ENCODE data around the gene CXCR6.

Gene CXCR6

DNA sequence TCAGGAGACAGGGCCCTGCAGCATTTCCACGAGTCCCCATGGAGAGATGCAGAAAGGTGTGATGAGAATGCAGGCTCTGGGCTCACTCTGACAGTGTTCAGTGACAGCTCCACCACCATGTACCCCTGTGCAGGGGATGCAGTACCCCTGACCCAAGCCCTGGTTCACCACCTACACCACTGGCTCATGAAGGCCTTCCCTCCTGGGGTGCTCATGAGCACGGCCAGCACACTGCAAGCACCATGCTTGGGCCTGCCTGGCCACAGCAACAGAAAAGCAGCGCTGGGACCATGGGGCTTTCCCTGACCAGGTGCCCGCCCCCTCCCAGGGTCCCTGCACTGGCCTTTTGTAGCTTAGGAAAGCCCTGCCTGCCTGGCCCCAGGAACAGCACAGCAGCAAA is 6.2 kb downstream of the CXCR6 start:
- DNase-seq = no peak

DNA sequence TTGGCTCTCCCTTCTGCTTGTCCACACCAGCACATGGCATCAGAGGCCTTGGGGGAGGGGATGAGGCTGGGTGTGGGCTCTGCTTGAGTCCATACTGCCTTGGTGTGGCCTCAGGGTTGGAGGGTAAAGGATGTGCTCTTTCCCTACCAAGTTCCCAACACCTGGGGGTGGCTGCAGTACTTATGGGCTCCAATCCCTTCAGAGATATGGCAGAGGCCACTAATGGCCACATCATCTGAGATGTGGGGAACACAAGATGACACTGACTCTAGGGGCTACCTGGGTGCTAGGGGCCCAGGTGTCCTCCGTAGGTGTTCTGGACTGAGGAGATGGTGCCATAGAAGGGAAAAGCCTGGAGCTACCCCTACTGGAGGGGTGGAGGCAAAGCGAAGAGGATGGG is 6.9 kb downstream of the CXCR6 start:
- DNase-seq = no peak

DNA sequence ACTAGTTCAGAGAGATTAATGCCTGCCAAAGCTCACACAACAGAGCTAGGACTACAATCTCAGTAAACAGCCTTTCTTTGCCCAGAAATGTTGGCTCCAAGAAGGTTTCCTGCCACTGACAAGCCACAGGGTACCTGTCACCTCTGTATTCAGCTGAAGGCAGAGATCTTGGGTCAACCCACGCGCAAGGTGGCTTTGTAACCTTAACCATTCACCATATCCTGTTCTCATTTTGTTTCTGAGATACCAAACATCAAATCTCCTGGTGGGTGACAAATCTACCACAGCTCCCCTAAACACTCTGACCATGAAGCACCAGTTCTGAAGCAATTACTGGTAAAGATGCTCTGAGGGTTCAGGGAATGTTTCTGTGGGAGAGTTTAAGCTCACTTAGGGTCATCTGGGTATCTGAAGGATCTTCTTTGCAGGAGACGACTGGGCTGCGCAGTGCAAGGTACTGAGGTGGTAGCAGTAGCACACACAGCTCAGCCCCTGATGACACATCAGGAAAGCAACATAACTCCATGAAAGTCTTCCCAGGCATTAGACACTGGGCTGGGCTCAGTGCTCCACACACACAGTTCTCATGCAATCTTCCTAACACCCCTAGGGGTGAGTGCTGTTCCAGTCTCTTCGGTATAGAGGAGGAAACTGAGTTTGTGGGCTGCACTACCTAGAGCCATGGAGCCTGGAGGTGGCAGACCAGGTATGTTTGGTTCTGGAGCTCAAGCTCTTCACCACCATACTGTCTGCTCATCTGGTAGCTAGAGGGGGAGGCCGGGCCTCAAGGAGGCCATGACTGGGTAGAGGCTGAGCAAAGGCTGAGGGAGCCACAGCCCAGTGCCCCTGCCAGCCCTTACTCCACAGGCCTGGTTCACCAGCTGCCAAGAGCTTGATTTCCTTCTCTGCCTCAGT is 7.7 kb downstream of the CXCR6 start:
- no peak for DNase-seq

DNA sequence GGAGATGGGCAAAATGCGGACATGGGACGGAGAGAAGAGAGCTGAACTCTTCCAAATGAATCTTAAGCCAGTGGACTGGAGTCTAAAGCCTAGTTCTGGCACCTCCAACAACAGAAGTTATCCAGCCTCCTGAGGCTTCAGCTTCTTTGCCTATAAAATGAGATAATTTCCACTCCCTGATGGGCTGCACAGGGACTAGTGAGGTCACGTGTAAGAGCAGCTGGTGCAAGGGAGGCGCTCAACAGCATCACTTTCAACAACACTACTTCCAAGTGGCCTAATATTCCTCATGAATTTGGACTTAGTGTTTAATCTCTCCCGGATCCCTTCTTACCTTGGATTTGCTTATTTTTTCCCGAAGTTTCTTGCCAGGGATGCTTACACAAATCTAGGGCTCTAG is 8.7 kb downstream of the CXCR6 start:
- DNase-seq = no peak

- DNase-seq = no peak
Measured at GRCh38 chr3:45952456-45952855, 9.2 kb downstream of the CXCR6 start.

GRCh38 chr3:45953536-45953935 is 10.3 kb downstream of the CXCR6 start:
- no peak for DNase-seq

DNA sequence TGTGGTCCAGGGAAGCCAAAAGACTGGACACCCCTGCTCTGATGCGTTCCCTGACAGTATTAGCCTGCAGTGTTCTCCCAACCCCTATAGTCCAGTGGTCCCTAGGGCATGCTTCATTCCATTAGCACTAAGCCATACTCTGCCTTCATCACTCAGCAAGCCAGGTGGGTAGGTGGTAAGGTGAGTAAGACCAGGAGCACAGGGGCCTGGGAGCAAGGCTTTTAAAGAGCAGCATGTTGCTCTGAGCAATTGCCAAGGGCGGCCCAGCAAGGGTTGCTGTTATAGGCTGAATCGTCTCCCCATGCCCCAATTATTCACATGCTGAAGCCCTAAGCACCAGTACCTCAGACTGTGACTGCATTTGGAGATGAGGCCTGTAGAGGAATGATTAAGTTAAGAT is 11.0 kb downstream of the CXCR6 start:
- no peak for DNase-seq

- no peak for DNase-seq
Measured at GRCh38 chr3:45955017-45955647, 11.9 kb downstream of the CXCR6 start.

DNA sequence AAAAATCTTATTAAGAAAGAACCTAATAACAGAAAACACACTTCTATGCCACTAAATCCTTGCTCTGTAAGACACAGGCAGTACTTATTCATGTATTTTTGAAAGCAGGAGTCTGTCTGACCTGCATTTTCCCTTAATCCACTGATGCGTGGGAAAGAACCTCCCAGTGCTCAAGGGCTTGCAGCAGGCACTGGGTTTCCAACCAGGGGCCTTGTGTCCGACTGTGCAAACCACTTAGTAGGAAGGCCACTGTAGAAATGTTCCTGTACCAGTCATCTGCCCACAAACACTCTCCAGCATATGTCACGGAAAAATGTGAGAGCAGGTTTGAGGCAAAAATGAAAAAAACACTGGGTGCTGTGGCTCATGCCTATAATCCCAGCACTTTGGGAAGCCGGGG is 12.4 kb downstream of the CXCR6 start:
- no peak for DNase-seq

GRCh38 chr3:45957586-45957985 is 14.3 kb downstream of the CXCR6 start:
- DNase-seq = no peak

- DNase-seq = no peak
Measured at GRCh38 chr3:45958321-45958791, 15.1 kb downstream of the CXCR6 start.

- DNase-seq = no peak
Measured at GRCh38 chr3:45959201-45959600, 15.9 kb downstream of the CXCR6 start.

DNA sequence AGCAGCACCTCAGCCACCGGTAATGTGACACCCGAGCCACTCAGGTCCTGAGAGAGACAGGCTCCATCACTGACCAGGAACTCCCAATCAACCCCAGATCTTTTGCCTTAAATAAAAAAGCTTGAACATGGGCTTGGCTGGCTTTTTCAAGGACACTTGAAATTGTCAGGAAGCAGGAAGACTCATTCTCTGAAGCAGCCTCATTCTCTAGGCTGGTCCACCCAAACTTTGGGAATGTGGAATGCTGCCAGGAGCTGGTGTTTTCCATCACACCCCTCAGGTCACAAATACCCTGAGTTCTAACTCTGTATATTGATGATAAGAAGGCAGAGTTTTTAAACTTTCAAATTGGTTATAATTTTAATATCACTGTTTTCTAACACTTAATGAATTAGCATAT is 17.0 kb downstream of the CXCR6 start:
- no peak for DNase-seq

DNA sequence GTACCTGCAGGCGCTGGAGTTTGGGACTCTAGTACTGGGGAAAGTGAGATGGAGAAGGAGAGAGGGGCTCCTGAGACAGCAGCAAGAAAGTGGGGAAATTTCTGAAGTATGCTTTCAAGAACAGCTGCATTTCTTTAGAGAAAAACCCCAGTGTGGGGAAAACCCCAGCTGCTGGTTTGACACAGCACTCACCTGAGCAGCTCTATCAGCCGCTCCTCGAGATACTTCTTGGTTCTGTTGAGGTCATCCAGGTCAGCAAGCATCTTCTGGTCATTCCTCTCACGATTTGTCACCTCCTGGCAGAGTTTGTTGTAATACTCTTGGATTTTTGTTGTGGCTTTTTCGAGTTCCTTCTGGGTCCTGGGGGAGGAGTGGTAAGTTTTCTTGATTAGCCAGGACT is 18.8 kb downstream of the CXCR6 start:
- DNase-seq = no peak

DNA sequence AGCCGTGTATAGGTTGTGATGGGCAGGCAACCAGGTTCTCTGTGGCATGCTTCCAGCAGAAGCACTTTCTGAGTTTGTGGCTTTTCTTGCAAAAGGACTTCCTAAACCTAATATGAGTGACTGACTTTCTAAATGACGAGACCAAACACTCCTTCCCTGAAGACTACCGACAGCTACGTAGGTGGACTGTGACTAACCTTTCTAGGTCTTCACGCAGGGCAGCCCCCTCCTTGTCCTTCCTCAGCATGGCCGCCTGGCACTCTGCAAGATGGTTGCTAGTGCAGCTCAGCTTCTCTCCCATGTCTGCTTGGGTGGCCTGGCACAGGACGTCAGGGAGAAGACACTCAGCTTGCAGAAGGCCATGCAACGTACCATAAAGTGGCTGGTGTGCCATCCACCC is 20.9 kb downstream of the CXCR6 start:
- DNase-seq = no peak

DNA sequence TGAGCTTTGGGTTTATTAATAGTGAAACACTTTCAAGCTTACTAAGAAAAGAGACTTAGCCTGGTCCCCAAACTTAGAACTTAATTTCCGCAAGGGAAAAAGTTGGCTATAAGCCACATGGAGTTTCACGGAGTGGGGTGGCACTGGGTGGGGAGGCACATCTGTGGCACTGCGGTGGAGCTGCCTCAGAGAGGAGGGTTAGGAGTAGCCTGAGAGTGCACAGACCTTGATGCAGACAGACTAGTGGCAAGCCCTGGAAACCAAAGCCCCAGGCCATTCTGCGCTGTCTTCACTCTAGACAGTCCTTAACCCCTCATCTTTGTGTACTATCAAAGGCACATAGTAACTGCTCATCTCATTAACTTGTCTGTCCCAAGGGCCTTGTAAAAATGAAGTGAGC is 22.0 kb downstream of the CXCR6 start:
- DNase-seq = no peak

GRCh38 chr3:45965653-45966052 is 22.4 kb downstream of the CXCR6 start:
- no peak for DNase-seq

- no peak for DNase-seq
Measured at GRCh38 chr3:45966371-45966791, 23.1 kb downstream of the CXCR6 start.

DNA sequence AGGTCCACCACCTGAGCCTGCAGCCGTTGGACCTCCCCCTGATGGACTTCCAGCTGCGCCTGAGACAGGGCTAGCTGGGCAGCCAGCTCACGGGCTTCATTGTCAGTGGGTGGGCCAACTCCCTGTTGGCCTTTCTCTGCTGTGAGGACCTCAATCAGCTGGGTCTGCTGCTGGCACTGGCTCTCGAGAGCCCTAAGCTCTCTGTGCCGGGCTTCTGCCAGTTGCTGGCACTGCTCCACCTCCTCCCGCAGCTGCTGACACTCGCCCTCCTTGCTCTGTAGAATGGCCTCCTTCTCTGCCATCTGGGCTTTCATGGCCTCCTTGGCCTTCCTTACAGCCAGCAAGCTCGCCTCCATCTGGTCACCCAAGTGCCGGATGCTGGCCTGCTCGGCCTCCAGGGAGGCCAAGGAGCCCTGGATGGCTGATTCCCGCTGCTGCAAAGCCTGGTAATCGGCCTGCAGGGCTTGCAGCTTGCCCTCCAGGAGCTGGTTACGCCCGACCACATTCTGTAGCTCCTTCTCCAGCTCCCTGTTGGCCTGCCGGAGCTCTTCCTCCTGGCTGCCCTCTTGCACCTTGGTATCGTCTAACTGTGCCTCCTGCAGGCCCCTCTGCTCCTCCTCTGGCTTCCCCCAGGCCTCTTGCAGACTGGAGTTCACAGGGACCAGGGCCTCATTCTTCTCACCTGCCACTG is 23.8 kb downstream of the CXCR6 start:
- no peak for DNase-seq

DNA sequence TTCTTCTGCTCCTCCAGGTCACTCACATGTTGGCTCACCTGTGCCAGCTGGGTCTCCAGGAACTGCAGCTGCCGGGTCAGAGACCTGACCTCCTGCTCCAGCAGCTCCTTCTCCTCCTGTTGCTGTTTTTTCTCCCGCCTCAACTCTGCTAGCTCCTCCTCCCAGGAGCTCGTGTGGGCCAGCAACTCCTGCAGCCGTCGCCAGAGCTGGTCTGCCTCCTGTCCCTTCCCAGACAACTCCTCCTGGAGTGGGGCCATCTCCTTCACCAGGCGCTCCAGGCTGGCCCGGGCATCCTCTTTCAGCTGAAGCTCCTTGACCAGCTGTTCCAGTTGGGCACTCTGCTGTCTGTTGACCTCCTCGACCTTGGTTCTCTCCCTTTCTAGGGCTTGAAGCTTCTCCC is 24.5 kb downstream of the CXCR6 start:
- DNase-seq = no peak

- DNase-seq = no peak
Measured at GRCh38 chr3:45968149-45968548, 24.9 kb downstream of the CXCR6 start.

DNA sequence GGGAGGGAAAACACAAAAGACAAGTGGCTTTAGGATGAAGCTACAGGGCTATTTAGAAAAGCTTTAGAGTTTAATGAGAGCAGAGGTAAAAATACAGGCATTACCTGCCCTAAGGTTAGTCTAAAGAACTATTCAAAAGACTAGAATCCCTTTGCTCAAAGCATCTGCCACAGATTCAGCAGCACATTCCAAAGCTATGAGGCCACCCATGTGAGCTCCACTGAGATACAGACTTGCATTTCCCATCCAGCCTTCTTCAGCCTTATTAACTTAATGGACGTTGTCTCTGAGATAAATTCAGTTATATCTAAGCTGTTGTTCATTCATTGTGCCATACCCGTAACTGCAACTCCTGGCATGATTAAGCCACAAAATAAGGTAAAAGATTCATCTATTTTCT is 25.4 kb downstream of the CXCR6 start:
- DNase-seq = no peak

GRCh38 chr3:45969116-45969515 is 25.9 kb downstream of the CXCR6 start:
- DNase-seq = no peak

GRCh38 chr3:45969953-45970352 is 26.7 kb downstream of the CXCR6 start:
- DNase-seq = no peak
